GM12878 (cell line): Measurements from ENCODE around the gene CCDC194. TPM values are rescaled to one million over a fixed set of nuclear protein-coding genes. Genes with fewer than 3 reads are reported as not detected.

Source experiments
- ATAC-seq: fragments of 200-7000 bp; cut with Tn5 transposase; 3 replicates; pipeline ENCODE4 v1.9.1; 2020; ENCODE audit warnings: mild to moderate bottlenecking, moderate library complexity
- BruUV-seq: library from RNA; stranded (reverse); fragments of 400-500 nt; replicated peaks from 2 replicates; lab custom pipeline; 2021; lab: Mats Ljungman, UMichigan
- CTCF ChIA-PET: fragments of 300-600 bp; sonication (Branson Sonifier 250); formaldehyde crosslinking; extraction: SDS; loops from one replicate; lab custom pipeline; 2021; ENCODE audit warnings: inconsistent platforms; lab: Yijun Ruan, JAX
- POLR2A ChIA-PET: fragments of 350-600 bp; formaldehyde crosslinking; extraction: SDS; loops from one replicate; lab custom pipeline; 2021; ENCODE audit warnings: inconsistent platforms; lab: Charles Lee
- RAD21 ChIA-PET: fragments of 300-600 bp; sonication (Branson Sonifier 250); formaldehyde crosslinking; loops from one replicate; lab custom pipeline; 2023; ENCODE audit warnings: antibody characterized with exemption; ENCODE audit not compliant: unreplicated experiment; lab: Charles Lee
- SMC1A ChIA-PET: fragments of 300-600 bp; sonication (Branson Sonifier 250); formaldehyde crosslinking; loops from one replicate; lab custom pipeline; 2023; ENCODE audit not compliant: unreplicated experiment, uncharacterized antibody; lab: Charles Lee
- DNase-seq: peaks from one replicate; pipeline ENCODE4 v3.0.0-alpha.2; 2011; ENCODE audit warnings: low read depth, low spot score
- FAIRE-seq: peaks from 3 replicates; lab custom pipeline; 2011; peaks lifted over from hg19 to GRCh38; lab: Jason Lieb, UNC
- H2AFZ ChIP-seq: 2 replicates; pipeline ENCODE4 v1.6.0; 2011; ENCODE audit warnings: low read depth, low read length, control low read depth; ENCODE audit not compliant: control insufficient read depth
- H3K27ac ChIP-seq: 2 replicates; pipeline ENCODE4 v1.5.1; 2011; ENCODE audit warnings: control low read depth; ENCODE audit not compliant: control insufficient read depth, insufficient read depth
- H3K27me3 ChIP-seq, 2 experiments: replicated peaks in 1 of 2; 2 replicates each; pipeline versions ENCODE4 v1.6.0 to v1.6.1; 2011; ENCODE audit warnings: low read length in 1 of 2; ENCODE audit not compliant: control insufficient read depth in 2 of 2, insufficient read depth in 2 of 2
- H3K36me3 ChIP-seq, 2 experiments: 2 replicates each; pipeline ENCODE4 v1.5.1; 2011; ENCODE audit warnings: low read length in 1 of 2; ENCODE audit not compliant: control insufficient read depth in 2 of 2, insufficient read depth in 2 of 2
- H3K4me1 ChIP-seq: 2 replicates; pipeline ENCODE4 v1.6.1; 2011; ENCODE audit warnings: mild to moderate bottlenecking, low read length, moderate library complexity, mixed read lengths; ENCODE audit not compliant: control insufficient read depth, insufficient read depth
- H3K4me2 ChIP-seq: 2 replicates; pipeline ENCODE4 v1.6.0; 2011; ENCODE audit warnings: control low read depth; ENCODE audit not compliant: control insufficient read depth, insufficient read depth
- H3K4me3 ChIP-seq: fragments of 200-600 bp; sonication (generic); 2 replicates; pipeline ENCODE4 v1.5.1; 2016
- H3K79me2 ChIP-seq: 2 replicates; pipeline ENCODE4 v1.6.0; 2011; ENCODE audit warnings: low read length; ENCODE audit not compliant: control insufficient read depth, insufficient read depth
- H3K9ac ChIP-seq: 2 replicates; pipeline ENCODE4 v1.8.0; 2011; ENCODE audit warnings: low read length, control low read depth, mixed read lengths; ENCODE audit not compliant: control insufficient read depth, insufficient read depth
- H3K9me3 ChIP-seq: replicated peaks from 3 replicates; pipeline ENCODE4 v1.5.1; 2011; ENCODE audit warnings: mild to moderate bottlenecking, low read length; ENCODE audit not compliant: control insufficient read depth, insufficient read depth
- H4K20me1 ChIP-seq: 2 replicates; pipeline ENCODE4 v1.6.0; 2011; ENCODE audit not compliant: control insufficient read depth, insufficient read depth
- IKZF2 ChIP-seq, 2 experiments: fragments of 450-650 bp; IDR thresholded peaks; 2 replicates each; pipeline ENCODE4 v1.6.1; 2017; ENCODE audit warnings: mild to moderate bottlenecking in 2 of 2, moderate library complexity in 2 of 2
- NBN ChIP-seq: fragments of 450-650 bp; IDR thresholded peaks from 2 replicates; pipeline ENCODE4 v1.6.1; 2016
- NFYB ChIP-seq: IDR thresholded peaks from 2 replicates; pipeline ENCODE4 v1.6.1; 2011; ENCODE audit warnings: low read depth, mild to moderate bottlenecking, low read length, improper control_type of control experiment, moderate library complexity; ENCODE audit not compliant: insufficient read depth
- POLR2A ChIP-seq: IDR thresholded peaks from 2 replicates; pipeline ENCODE4 v1.6.1; 2011; ENCODE audit warnings: low read depth, mild to moderate bottlenecking, low read length
- RAD21 ChIP-seq: IDR thresholded peaks from 2 replicates; pipeline ENCODE4 v1.6.1; 2011; ENCODE audit warnings: mild to moderate bottlenecking, low read depth, low read length, moderate library complexity; ENCODE audit not compliant: insufficient read depth
- RBBP5 ChIP-seq: fragments of 200-600 bp; sonication (generic); conservative IDR thresholded peaks from 2 replicates; pipeline ENCODE4 v1.6.1; 2016
- SREBF1 ChIP-seq: IDR thresholded peaks from 2 replicates; pipeline ENCODE4 v1.6.1; 2012; ENCODE audit warnings: mild to moderate bottlenecking, low read length
- ZBTB33 ChIP-seq: fragments of 450-650 bp; IDR thresholded peaks from 2 replicates; pipeline ENCODE4 v1.6.1; 2017; ENCODE audit warnings: mild to moderate bottlenecking
- ZNF207 ChIP-seq: fragments of 450-650 bp; IDR thresholded peaks from 2 replicates; pipeline ENCODE4 v1.6.1; 2014; ENCODE audit warnings: antibody characterized with exemption, mild to moderate bottlenecking, borderline replicate concordance
- WGBS: methylation state at CpG from one replicate; pipeline ENCODE4 v1.1.6; 2016; ENCODE audit warnings: low lambda C conversion rate; ENCODE audit not compliant: insufficient replicate concordance, insufficient coverage; ENCODE audit errors: missing lambda C conversion rate; 5-methylcytosine and 5-hydroxymethylcytosine counted together
- in situ Hi-C: fragments of 300-500 bp; cut with MboI; formaldehyde crosslinking; loops from 9 replicates; pipeline ENCODE4 v1.14.3; 2018; ENCODE audit warnings: mixed read lengths
- intact Hi-C: fragments of 100-400 bp; cut with micrococcal nuclease; formaldehyde crosslinking; loops from one replicate; pipeline ENCODE4 v1.14.2; 2022; ENCODE audit not compliant: unreplicated experiment
- polyA plus RNA-seq, 11 experiments: library from polyadenylated mRNA; depleted of rRNA in 4 of 11; unstranded in 6 of 11; stranded (reverse) in 5 of 11; fragments of >200 nt; fragmentation: Nextera tagmentation in 4 of 11; fragmentation: Illumina TruSeq in 1 of 11; extraction: Ambion mirVana in 4 of 11; extraction: Trizol in 1 of 11; gene quantifications; 1 replicate in 1 of 11; 2 replicates in 10 of 11; pipeline versions ENCODE4 v1.2.1 to v1.2.3, GENCODE V29; 2011 to 2016; ENCODE audit warnings: inconsistent platforms in 2 of 11, missing spikeins in 2 of 11, low read depth in 1 of 11
- total RNA-seq, 4 experiments: library from RNA; depleted of rRNA in 3 of 4; stranded (reverse); fragments of >200 nt in 3 of 4; fragmentation: Illumina TruSeq in 1 of 4; extraction: Trizol in 1 of 4; gene quantifications; 2 replicates each; pipeline versions ENCODE4 v1.2.1 to v1.2.3, GENCODE V29; 2013 to 2021

CCDC194 gene
- total and polyA plus RNA-seq, 10 of the 15 experiments (the other 5 are each of a cell fraction or from before 2014, with no cell fraction given): 0.07 to 3.4 (median 0.97) TPM

- TF ChIP-seq RAD21: no peak
Observed at GRCh38 chr19:17415121-17415520, 21.1 kb upstream of the CCDC194 start (continued).

- FAIRE-seq: no peak
- Histone ChIP-seq H3K4me3 (no peak overlapping the region), H2AFZ (no peak overlapping the region), H3K9me3 (no peaks in the 10 kb centered on the region), H3K4me2 (no peak overlapping the region), H3K27ac (no peak overlapping the region), H3K9ac (no peak overlapping the region), H4K20me1 (no peaks in the 10 kb centered on the region; the same call in 1 of the 2 replicates), H3K4me1 (no peaks in the 10 kb centered on the region), H3K79me2 (peaks cover 10% of the 10 kb centered on the region), H3K36me3 (peaks cover 0 to 25% of the 10 kb centered on the region in 2 experiments; a peak in 3 of 4 replicates), H3K27me3 (no peaks in the 10 kb centered on the region)
- in situ Hi-C loops: no loop called here
- no TSS peak for BruUV-seq
- ATAC-seq: no peak
- CTCF ChIA-PET: interaction anchor here (0.5 to 0.7 kb wide), 2 partner anchors 11 to 40 kb away, joined by 3 to 4 read pairs; no protein-coding TSS in a partner anchor
- intact Hi-C loops: no loop called here
- POLR2A ChIA-PET: no interaction called here
- SMC1A ChIA-PET: no interaction called here
- no peak for TF ChIP-seq NFYB
- TF ChIP-seq POLR2A: no peak
- no peak for TF ChIP-seq ZNF207
- TF ChIP-seq SREBF1: no peak
- no peak for TF ChIP-seq IKZF2 (IDR thresholded peaks at IDR 0.05)
- TF ChIP-seq RBBP5: no peak
- TF ChIP-seq ZBTB33: no peak
- no peak for TF ChIP-seq NBN
- no peak for DNase-seq
- 96% methylated on average over 8 of the region's 8 CpGs for WGBS
- RAD21 ChIA-PET: no interaction called here
Observed at GRCh38 chr19:17414097-17414496, 20.1 kb upstream of the CCDC194 start.
